ENCODE measurements around the gene RNF26.

Gene RNF26

GRCh38 chr11:119335655-119336543, 1.6 kb downstream of the RNF26 start:
- Histone ChIP-seq H3K36me3 (replicated peaks) (peaks cover 14% of the 10 kb centered on the region), H3K27me3 (ENCODE audit: low read depth) (no peaks in the 10 kb centered on the region), H3K4me3 (no peak overlapping the region), H3K9me3 (no peaks in the 10 kb centered on the region), H3K4me1 (peaks cover 33% of the 10 kb centered on the region)
- in situ Hi-C loops (cut with MboI; ENCODE audit: low sequenced_read_pairs) = no loop called here
- no peak for DNase-seq (ENCODE audit: low spot score in 2 of 2)

- no peak overlapping the region for H3K4me3 ChIP-seq
- H3K36me3 ChIP-seq (replicated peaks) = peaks cover 14% of the 10 kb centered on the region
- in situ Hi-C loops (cut with MboI; ENCODE audit: low sequenced_read_pairs) = no loop called here
- H3K9me3 ChIP-seq = no peaks in the 10 kb centered on the region
- peaks cover 28% of the 10 kb centered on the region for H3K4me1 ChIP-seq
- no peaks in the 10 kb centered on the region for H3K27me3 ChIP-seq (ENCODE audit: low read depth)
- no peak for DNase-seq (ENCODE audit: low spot score in 2 of 2)
Observed at GRCh38 chr11:119336744-119337469, 2.6 kb downstream of the RNF26 start.

- Histone ChIP-seq H3K9me3 (no peaks in the 10 kb centered on the region), H3K27me3 (ENCODE audit: low read depth) (no peaks in the 10 kb centered on the region), H3K4me3 (peak overlapping the region; percentile 13), H3K36me3 (replicated peaks) (peaks cover 14% of the 10 kb centered on the region), H3K4me1 (peaks cover 22% of the 10 kb centered on the region)
- in situ Hi-C loops (cut with MboI; ENCODE audit: low sequenced_read_pairs) = no loop called here
- DNase-seq (ENCODE audit: low spot score in 2 of 2) = peak; percentile 40 to 69
Observed at GRCh38 chr11:119337581-119338317, 3.4 kb downstream of the RNF26 start.

DNA sequence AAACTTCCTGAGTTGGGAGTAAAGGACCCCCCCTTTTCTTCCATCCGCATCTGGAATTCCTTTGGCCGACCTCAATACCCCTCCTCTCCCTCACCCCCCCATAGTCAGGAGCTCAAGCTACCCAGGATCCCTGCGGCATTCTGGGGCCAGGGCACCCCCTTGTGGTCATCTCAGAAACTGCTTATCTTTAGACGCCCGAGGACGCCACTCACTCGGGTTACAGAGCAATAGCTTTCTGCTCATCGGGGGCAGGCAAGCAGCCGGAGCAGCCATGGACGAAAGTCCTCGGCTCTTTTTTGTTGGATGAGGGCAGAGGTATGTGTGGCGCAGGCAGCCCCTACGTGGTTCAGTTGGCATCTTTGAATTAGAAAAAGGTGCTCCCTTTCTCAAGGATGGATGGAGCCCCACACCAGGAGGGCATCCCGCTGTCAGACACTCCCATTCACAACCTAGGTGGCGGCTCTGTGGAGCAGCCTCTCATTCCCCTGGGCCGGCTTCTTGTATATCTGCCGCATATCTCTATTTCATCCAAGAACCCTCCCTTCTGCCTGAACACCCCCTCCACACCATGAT, 4.1 kb downstream of the RNF26 start:
- peak overlapping the region; percentile 13 for H3K4me3 ChIP-seq
- H3K36me3 ChIP-seq (replicated peaks) = peaks cover 14% of the 10 kb centered on the region
- DNase-seq (ENCODE audit: low spot score in 2 of 2) = peak; percentile 62 to 85
- in situ Hi-C loops (cut with MboI; ENCODE audit: low sequenced_read_pairs) = no loop called here
- peaks cover 16% of the 10 kb centered on the region for H3K4me1 ChIP-seq
- H3K27me3 ChIP-seq (ENCODE audit: low read depth) = no peaks in the 10 kb centered on the region
- no peaks in the 10 kb centered on the region for H3K9me3 ChIP-seq

DNA sequence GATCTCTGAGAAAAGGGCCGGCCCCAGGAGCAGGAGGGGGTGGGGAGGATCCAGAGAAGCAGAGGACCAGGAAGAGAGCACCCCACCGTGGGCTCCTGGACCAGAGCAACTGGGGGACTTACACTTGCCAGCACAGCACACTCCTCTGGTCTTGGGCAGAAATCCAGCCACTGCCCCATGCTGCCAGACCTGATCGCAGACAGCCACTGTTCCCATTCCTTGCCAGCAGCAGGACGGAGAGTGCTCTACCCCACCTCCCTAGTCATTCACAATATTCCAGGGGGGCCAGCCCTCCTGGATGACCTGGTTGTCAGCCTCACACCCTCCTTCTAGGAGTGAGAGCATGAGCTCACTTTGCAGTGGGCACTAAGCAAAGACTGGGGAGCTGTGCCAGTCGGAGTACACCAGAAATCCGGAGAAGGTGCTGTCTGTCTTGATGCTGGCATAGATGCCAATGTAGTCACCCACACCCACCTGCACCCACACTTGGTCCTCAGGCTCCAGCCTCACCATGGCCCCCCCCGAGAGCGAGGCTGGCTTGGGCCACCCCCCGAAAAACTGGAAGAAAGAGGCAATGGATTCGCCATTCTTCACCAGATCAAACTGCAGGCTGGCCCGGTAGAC, 4.8 kb downstream of the RNF26 start:
- Histone ChIP-seq H3K4me1 (peaks cover 11% of the 10 kb centered on the region), H3K4me3 (no peak overlapping the region), H3K27me3 (ENCODE audit: low read depth) (no peaks in the 10 kb centered on the region), H3K9me3 (no peaks in the 10 kb centered on the region), H3K36me3 (replicated peaks) (peaks cover 14% of the 10 kb centered on the region)
- in situ Hi-C loops (cut with MboI; ENCODE audit: low sequenced_read_pairs) = no loop called here
- no peak for DNase-seq (ENCODE audit: low spot score in 2 of 2)

- H3K4me1 ChIP-seq = peaks cover 11% of the 10 kb centered on the region
- DNase-seq (ENCODE audit: low spot score in 2 of 2) = no peak
- H3K36me3 ChIP-seq (replicated peaks) = peaks cover 14% of the 10 kb centered on the region
- H3K4me3 ChIP-seq = no peak overlapping the region
- H3K9me3 ChIP-seq = no peaks in the 10 kb centered on the region
- H3K27me3 ChIP-seq (ENCODE audit: low read depth) = no peaks in the 10 kb centered on the region
- in situ Hi-C loops (cut with MboI; ENCODE audit: low sequenced_read_pairs) = no loop called here
Observed at GRCh38 chr11:119339589-119340334, 5.4 kb downstream of the RNF26 start.

DNA sequence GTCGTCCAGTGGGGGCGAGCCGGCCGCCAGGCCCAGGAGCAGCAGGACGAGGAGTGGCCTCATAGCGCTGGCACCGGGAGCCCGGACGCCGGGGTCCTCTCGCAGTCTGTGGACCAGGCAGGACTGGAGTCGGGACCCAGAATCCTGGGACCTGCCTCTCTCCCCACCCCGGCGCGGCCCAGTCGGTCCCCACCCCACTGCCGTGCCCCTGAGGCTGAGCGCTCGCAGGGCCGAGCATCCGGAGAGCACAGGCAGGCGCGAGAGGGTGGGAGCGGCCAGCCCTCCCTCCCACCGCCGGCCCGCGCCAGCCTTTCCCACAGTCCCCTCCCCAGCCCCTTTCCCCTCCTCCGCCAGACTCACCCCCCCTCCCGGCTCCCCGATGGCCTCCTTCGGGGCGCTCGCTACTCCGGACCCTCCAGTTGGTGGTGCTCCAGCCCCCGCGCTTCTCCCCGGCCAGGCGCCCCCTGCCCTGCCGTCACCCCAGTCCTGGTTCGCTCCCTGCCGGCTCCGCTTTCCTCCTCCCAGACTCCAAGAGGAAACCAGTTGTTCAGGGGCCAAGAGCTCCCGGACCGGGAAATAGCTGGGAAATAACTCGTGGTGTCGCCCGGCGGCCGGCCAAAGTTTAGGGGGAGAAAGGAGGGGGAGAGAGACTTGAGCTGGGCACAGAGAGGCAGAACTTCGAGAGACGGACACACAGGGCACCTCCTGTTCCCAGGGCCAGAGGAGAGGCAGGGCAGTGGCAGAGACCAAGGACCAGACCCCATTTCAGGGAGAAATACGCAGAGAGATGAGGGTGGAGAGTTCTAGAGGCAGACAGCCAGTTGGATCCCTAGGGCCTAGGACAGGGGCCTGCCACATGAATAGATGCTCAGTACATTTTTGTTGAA, 6.3 kb downstream of the RNF26 start, which contains the start of gene C1QTNF5:
Gene C1QTNF5 (minus strand): TSS at position 549 of the 887 bp plus-strand sequence. CDS start 486 bp downstream, at position 63.
- no peak within 1 kb of the TSS for H3K4me3 ChIP-seq
- in situ Hi-C loops (cut with MboI; ENCODE audit: low sequenced_read_pairs) = no loop called here
- peaks cover 14% of the 10 kb centered on the region for H3K36me3 ChIP-seq (replicated peaks)
- H3K4me1 ChIP-seq = peaks cover 11% of the 10 kb centered on the region
- no peaks in the 10 kb centered on the region for H3K27me3 ChIP-seq (ENCODE audit: low read depth)
- DNase-seq (ENCODE audit: low spot score in 2 of 2) = no peak
- no peaks in the 10 kb centered on the region for H3K9me3 ChIP-seq

- Histone ChIP-seq H3K9me3 (no peaks in the 10 kb centered on the region), H3K36me3 (replicated peaks) (peaks cover 9% of the 10 kb centered on the region), H3K27me3 (ENCODE audit: low read depth) (no peaks in the 10 kb centered on the region), H3K4me3 (no peak overlapping the region), H3K4me1 (peaks cover 11% of the 10 kb centered on the region)
- DNase-seq (ENCODE audit: low spot score in 2 of 2) = no peak
- in situ Hi-C loops (cut with MboI; ENCODE audit: low sequenced_read_pairs) = no loop called here
Observed at GRCh38 chr11:119341222-119342022, 7.1 kb downstream of the RNF26 start.

DNA sequence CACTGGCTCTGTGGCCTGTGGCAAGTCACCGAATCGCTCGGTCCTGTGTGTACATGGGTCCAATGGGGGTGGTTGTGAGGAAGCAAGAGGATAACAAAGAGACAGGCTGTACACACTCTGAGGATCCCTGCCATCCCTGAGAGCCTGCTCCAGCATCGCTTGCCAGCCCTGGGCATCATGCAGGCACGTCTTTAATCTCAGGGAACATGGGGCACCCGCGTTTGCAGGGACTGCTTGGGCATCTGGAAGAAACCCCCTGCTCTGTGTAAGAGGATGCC, 7.6 kb downstream of the RNF26 start:
- H3K9me3 ChIP-seq = no peaks in the 10 kb centered on the region
- in situ Hi-C loops (cut with MboI; ENCODE audit: low sequenced_read_pairs) = no loop called here
- H3K4me1 ChIP-seq = peaks cover 11% of the 10 kb centered on the region
- H3K36me3 ChIP-seq (replicated peaks) = peaks cover 5% of the 10 kb centered on the region
- H3K27me3 ChIP-seq (ENCODE audit: low read depth) = no peaks in the 10 kb centered on the region
- DNase-seq (ENCODE audit: low spot score in 2 of 2) = no peak
- no peak overlapping the region for H3K4me3 ChIP-seq

GRCh38 chr11:119342362-119343130, 8.2 kb downstream of the RNF26 start:
- Histone ChIP-seq H3K4me3 (no peak overlapping the region), H3K4me1 (peaks cover 10% of the 10 kb centered on the region), H3K9me3 (no peaks in the 10 kb centered on the region), H3K36me3 (replicated peaks) (peaks cover under 1% of the 10 kb centered on the region; the same call in 1 of the 2 replicates), H3K27me3 (ENCODE audit: low read depth) (no peaks in the 10 kb centered on the region)
- in situ Hi-C loops (cut with MboI; ENCODE audit: low sequenced_read_pairs) = no loop called here
- no peak for DNase-seq (ENCODE audit: low spot score in 2 of 2)

- Histone ChIP-seq H3K36me3 (replicated peaks) (no peaks in the 10 kb centered on the region), H3K27me3 (ENCODE audit: low read depth) (no peaks in the 10 kb centered on the region), H3K4me1 (no peaks in the 10 kb centered on the region; the same call in 1 of the 2 replicates), H3K9me3 (no peaks in the 10 kb centered on the region), H3K4me3 (no peak overlapping the region)
- no peak for DNase-seq (ENCODE audit: low spot score in 2 of 2)
- in situ Hi-C loops (cut with MboI; ENCODE audit: low sequenced_read_pairs) = no loop called here
Observed at GRCh38 chr11:119343726-119344125, 9.4 kb downstream of the RNF26 start.

Measured in HAP-1 (cell line).